Measurements from ENCODE around the gene LLGL1.
"Not testable (repeated sequence)": the region's sequence is repeated elsewhere in the genome, so short reads cannot be mapped to it uniquely, and the experiment has no call there.

The LLGL1 gene

GRCh38 chr17:18194804-18195203 lies 30.6 kb upstream of the LLGL1 start:
- DNase-seq, result no peak

- DNase-seq, result no peak
These were observed 30.2 kb upstream of the LLGL1 start for GRCh38 chr17:18195246-18195645.

DNA sequence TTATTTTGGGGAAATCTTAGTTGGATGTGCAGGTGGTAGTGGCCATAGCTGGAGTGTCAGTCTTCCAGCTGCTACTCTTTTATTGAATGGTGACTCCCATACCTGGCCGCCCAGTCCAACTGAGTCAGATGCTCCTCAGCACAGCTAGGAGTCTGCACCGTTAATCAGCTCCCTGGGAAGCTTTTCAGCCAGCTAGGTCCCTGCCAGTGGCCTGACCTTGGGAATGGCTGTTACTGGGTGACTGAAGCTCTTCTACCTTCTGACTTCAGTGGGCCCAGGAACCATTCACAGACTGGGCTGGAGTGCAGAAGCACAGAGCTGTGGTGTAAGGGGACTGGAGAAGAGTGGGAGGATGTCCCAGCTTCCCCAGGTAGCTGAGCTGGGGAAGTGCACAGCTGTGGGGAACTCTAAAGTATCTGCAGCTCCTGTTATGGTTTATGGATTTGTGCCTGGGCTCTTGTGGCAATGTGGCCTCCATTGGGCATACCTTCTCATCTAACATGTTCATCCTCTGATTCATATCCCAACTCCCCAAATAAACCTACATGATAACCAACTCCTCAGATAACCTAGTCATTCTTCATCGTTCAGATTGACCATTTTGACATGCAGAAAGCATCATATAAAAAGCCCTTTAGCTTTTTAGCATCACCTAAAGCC lies 27.8 kb upstream of the LLGL1 start:
- DNase-seq, result no peak

DNA sequence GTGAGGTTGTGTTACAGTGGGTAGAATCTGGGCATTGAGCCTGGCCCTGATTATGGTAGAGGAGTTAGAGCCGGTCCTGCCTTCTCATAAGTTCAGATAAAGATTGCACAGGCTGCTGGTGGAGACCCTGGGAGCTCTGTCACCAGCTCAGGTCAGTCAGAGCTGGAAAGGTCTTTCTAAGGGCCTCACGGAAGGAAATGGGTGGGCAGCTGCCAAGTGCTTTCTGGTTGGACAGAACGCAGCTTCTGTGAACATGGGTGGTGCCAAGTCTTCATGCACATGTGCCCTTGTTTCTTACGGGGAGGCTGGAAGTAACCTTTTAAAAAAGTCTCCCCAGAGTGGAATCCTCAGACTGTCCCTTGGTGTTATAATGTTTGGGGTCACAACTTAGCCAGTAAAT lies 26.9 kb upstream of the LLGL1 start:
- DNase-seq, result no peak

GRCh38 chr17:18201108-18201507 lies 24.3 kb upstream of the LLGL1 start:
- DNase-seq, result no peak

GRCh38 chr17:18203308-18203707 lies 22.1 kb upstream of the LLGL1 start:
- no peak for DNase-seq

DNA sequence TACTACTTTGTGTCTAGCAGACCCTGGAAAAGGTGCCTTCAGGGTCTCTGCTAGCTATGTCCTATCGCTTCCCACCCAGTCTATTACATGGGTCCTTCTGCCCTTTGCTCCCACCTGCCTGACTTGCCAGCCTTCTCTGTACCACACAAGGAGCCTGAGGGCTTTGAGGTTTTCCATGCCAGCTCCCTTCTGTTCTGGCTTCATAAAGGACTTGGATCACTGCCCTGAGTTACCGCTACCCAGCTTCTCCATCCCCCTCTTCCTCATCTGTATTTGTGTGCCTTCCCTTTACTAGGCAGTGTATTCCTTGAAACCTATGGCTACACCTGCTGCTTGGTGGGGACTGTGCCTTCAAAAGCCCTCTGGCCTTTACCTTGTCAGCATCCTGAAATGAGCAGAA lies 19.6 kb upstream of the LLGL1 start:
- no peak for DNase-seq

DNA sequence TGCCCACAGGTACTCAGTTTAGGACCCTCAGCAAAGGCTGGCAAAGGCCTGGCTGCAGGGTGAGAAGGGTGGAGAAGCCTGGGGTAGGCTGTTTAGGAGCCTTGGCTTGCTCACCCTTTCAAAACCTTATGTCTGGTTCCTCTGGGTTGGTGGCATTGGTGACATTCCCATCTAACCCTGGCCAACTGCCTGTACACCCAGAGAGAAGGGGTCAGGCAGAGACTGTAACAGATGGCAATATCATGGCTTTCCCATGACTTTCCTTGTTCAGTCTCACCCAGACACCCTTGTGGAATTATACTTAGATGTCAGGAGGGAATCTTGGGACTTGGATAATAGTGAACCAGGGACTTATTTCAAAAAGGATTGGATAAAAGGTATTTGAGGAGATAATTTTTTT lies 18.5 kb upstream of the LLGL1 start:
- DNase-seq, result no peak

DNA sequence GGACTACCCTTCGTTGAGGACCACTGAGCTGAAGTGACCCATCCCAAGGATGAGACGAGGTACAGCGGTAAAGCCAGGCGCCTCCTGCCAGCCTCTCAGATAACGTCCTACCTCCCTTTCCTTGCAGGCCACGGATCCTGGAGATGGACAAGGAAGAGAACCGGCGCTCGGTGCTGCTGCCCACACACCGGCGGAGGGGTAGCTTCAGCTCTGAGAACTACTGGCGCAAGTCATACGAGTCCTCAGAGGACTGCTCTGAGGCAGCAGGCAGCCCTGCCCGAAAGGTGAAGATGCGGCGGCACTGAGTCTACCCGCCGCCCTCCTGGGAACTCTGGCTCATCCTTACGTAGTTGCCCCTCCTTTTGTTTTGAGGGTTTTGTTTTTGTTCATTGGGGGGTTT lies 17.3 kb upstream of the LLGL1 start:
- DNase-seq, result no peak

GRCh38 chr17:18213666-18214270 lies 11.7 kb upstream of the LLGL1 start:
- DNase-seq, result no peak

GRCh38 chr17:18216906-18217305 lies 8.5 kb upstream of the LLGL1 start:
- not testable (repeated sequence) for DNase-seq

DNA sequence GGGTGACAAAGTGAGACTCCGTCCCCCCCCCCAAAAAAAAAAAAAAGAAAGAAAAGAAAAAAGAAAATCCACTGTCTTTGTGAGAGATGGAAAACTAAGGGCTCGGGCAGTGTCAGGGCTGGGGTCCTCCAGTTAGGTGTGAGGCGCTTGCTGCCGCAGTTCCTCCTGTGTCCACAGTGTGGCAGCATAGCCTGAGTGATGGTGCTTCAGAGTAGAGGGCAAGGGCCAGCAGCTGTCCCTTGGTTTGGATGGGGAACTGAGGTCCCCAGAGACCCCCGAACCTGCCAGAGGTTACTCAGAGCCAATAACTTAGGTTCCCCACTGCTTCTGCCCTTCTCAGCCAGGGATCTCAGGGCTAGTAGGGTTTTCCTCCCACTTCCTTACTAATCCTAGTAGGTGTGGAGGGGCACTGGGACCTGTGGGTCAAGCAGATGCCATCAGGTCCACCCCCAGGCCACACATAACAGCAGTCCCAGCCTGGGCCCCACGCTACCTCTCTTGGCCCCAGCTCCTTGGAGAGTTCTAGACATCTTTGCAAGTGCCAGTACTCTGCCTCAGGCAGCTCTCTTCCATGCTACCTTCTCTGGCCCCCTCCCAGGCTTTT lies 7.9 kb upstream of the LLGL1 start:
- DNase-seq, result peak; percentile 76

DNA sequence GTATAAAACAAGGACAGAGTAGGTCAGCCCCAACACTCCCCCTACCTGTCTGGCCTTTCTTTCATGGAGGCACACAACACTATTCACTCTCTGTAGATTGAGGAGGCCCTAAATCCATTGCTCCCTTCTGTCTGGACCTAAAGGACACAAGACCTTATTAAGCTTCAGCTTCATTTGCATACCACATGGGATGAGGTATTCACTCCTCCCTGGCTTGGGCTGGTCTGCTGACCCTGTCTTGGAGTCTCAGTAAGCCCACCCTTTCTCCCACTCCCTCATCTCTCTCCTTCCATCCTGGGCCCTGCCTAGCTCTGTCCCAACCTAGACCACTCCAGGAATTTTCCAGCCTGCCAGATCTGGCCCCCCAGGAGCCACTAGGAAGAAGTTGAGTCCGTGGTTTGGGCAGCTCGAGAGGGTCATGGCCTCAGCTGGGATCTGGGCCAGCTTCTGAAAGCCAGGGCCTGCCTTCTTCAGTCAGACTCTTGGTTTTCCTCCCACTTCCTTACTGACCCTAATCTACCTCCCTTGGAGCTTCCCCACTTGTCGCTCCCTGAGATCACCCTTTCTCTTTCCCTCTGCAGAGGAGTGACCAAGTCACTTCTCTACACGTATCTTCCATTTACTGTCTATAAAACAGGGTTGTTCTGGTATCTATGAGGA lies 6.5 kb upstream of the LLGL1 start:
- no peak for DNase-seq

DNA sequence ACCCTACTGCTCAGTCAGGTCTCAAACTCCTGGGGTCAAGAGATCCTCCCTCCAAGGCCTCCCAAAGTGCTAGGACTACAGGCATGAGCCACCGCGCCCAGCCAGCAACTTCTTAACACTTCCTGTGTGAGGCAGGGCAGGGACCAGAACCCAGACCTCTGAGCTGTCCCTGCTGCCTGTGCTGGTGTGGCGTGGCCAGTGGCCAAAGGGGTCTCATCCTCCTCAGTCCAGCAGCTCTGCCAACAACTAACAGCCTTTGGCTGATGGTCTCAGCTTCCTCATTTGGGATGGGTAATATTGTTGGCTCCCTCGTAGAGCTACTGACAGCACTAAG lies 1.4 kb upstream of the LLGL1 start:
- DNase-seq, result no peak

DNA sequence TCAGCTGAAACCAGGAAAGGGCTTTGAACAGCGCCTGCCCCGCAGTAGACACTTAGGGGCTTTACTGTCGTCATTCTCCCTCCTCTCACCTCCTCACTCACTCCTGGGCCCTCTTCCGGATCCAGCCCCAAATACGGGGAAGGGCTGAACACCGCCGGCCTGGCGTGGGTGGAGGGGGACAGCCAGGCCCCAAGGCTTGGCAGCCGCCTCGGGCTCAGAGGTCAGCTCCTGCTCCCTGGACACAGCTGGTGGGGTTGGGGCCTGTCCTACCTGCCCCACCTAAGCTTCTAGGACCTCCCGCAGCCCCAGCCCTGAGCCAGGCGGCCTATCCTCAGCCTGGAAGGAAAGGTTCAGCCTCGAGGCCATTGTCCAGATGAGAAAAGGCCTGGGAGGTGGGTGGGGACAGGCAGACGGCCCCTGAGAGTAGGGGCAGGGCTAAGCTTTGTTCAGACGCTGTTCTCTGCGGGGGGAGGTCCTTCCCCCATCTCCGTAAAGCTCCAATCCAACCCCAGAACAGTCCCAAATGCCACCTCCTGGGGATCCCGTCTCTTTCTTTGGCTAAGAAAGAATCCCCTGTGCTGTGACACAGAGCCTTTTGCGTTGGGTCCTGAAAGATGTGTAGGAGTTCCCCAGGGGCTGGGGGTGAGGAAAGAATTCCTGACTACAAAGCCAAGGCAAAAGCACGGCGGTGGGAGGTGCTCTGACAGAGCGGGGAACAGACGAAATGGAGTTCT lies 881 bp upstream of the LLGL1 start:
- DNase-seq, result no peak

GRCh38 chr17:18225642-18226283 lies 328 bp downstream of the LLGL1 start:
- no peak for DNase-seq

- no peak for DNase-seq
These were observed 980 bp downstream of the LLGL1 start for GRCh38 chr17:18226284-18226945.

- no peak for DNase-seq
These were observed 2.2 kb downstream of the LLGL1 start for GRCh38 chr17:18227635-18228034.

DNA sequence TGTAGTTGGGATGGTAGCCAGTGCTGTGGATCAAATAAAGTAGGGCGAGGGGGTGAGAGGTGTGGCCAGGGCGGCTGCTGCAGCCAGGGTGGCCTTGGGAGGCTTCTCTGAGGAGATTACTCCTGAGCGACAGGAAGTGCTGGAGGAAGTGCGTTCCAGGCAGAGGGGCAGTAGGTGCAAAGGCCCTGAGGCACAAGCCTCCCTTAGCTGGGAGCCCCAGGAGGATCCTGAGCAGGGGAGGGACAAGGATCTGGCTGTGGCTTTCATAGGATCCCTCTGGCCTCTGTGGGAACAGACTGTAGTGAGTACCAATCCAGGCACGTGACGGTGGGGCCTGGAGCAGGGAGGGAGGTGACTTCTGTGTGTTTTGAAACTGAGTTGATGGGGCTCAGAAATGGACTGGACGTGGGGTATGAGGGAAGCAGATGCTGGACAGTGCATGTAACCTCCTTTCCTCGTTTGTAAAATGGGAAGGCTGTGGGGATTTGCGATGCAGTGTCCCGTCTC lies 2.8 kb downstream of the LLGL1 start:
- DNase-seq, result no peak

- no peak for DNase-seq
These were observed 3.8 kb downstream of the LLGL1 start for GRCh38 chr17:18229254-18229653.

DNA sequence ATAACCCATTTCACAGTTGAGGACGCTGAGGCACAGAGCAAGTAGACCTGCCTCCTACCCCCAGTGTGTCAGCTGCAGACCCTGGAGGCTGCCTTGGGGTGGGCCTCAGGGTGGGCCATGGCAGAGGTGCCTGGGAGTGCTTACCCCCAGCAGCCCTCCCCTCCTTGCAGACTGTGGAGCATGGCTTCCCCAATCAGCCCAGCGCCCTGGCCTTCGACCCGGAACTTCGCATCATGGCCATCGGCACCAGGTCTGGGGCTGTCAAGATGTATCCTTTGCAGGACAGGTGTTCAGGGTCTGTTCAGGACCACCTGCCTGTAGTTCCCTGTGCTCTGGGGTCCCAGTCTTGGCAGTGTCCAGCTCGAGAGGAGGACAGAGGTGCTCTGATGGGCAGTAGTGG lies 4.3 kb downstream of the LLGL1 start:
- DNase-seq, result no peak

All from stimulated activated CD4-positive, alpha-beta T cell treated with anti-CD3 and anti-CD28 coated beads, Interleukin-1b, Interleukin-23, amount 100 ng/mL, for 48 hours (primary cell).